Measurements from ENCODE around the gene LAMB1.

- TF ChIP-seq POLR2A (IDR thresholded peaks at IDR 0.05), result peak; percentile 44 to 64
- TF ChIP-seq CTCF (IDR thresholded peaks at IDR 0.05), result no peak
Measured at GRCh38 chr7:108002726-108003598, at the start of gene LAMB1.
